HG03135 (cell line): ENCODE results near the gene TRAM2.
"Not testable (repeated sequence)": the region's sequence is repeated elsewhere in the genome, so short reads cannot be mapped to it uniquely, and the experiment has no call there.

Experiments used
- ATAC-seq: cut with Tn5 transposase; IDR thresholded peaks from one replicate; pipeline ENCODE4 v1.9.1; 2021; ENCODE audit warnings: mild to moderate bottlenecking, moderate library complexity; ENCODE audit not compliant: unreplicated experiment

TRAM2 gene

GRCh38 chr6:52497652-52498408, 79.0 kb downstream of the TRAM2 start:
- ATAC-seq, result peak; percentile 86

DNA sequence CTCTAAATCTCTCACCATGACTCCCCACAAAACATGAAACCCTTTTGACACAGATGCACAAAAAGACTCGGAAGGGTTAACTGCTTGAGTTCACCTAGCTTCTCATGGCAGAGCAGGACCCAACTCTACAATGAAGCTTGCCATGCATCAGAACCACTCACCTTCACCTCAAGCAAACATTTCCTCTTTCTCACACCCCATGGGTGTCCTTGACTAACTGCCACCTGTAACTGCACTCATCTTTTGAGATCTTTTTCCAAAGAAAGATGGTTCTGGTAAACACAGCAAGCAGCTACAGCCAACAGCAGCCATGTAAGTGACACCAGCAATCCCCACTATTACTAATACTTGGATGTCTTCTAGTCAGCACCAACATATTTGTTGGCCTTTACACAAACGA, 80.2 kb downstream of the TRAM2 start:
- ATAC-seq, result no peak

GRCh38 chr6:52495922-52496321, 80.9 kb downstream of the TRAM2 start:
- ATAC-seq, result no peak

DNA sequence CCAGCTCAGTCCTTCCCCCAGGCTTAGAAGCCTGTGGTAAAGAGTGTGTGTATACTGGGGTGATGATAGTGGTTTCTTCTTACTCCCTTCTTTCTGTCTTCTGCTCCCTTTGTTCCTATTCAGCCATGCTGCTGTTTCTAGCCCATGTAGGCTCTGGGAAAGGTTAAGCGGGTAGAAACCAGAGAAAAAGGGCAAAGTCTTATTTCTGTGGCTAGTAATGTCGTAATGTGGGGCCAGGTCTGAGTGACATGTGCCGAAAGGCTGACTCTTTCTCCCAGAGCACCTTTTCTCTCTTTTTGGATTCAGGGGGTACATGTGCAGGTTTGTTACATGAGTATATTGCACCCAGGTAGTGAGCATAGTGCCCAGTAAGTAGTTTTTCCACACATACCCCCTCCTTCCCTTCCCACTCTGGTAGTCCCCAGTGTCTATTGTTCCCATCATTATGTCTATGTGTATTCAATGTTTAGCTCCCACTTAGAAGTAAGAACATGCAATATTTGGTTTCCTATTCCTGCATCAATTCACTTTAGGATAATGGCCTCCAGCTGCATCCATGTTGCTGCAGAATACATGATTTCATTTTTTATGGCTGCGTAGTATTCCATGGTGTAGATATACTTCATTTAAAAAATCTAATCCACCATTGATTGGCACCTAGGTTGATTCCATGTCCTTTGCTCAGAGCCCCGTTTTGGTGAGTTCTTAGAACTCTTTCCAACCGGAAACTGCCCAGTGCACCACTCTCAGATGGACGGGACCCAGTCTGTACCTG, 82.4 kb downstream of the TRAM2 start:
- no peak for ATAC-seq

GRCh38 chr6:52493669-52494068, 83.2 kb downstream of the TRAM2 start:
- ATAC-seq, result no peak

GRCh38 chr6:52491203-52492069, 85.4 kb downstream of the TRAM2 start:
- peak; percentile 62 for ATAC-seq

- ATAC-seq, result no peak
These were observed 87.0 kb downstream of the TRAM2 start for GRCh38 chr6:52489881-52490280.

DNA sequence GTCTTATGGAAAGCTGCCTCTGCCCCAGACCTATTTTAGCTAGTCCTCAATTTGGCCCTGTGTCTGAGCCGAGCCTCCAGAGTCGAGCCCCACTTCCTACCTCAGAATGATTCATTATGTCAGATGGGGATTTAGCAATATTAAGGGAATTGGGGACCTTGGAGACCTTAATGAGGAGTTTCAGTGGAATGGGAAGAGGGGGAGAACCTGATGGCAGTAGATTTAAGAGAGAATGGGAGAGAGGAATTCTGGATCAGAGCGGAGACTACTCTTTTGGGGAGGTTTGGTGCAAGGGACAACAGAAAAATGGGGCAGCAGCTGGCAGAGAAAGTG, 93.2 kb downstream of the TRAM2 start:
- ATAC-seq, result no peak

DNA sequence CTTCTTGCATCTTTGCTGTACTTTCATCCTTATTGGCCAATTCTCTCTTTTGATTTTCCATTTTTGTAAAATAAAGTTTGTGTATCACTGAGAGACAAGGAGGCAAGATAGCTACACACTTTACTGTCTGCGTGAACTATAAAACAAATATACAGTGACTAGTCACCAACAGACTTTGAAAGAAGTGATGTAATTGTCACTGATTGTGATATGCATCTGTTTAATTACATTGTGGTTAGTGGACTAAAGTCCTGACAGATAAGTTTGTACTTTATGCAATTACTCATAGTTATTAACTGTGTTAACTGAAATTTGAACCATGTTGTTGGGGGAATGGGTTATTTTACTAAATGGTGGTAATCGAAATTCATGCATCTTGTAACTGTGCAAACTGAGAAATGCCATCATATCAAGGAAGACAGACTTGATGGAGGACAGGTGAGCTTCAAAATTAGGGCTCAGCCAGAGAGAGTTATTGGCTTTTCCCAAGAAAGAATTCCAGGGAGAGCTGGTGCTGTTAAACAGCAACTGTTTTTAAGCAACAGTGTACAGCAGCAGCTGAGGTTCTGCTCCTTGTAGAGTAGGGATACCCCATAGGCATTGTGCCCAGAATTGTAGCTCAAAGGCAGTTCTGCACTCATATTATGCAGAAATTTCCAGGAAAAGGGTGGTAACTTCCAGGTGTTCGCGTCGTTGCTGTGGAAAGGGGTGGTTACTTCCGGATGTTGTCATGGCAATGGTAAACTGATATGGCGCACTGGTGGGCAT, 93.8 kb downstream of the TRAM2 start:
- ATAC-seq, result no peak

- ATAC-seq, result no peak
These were observed 101.6 kb downstream of the TRAM2 start for GRCh38 chr6:52475307-52475706.

DNA sequence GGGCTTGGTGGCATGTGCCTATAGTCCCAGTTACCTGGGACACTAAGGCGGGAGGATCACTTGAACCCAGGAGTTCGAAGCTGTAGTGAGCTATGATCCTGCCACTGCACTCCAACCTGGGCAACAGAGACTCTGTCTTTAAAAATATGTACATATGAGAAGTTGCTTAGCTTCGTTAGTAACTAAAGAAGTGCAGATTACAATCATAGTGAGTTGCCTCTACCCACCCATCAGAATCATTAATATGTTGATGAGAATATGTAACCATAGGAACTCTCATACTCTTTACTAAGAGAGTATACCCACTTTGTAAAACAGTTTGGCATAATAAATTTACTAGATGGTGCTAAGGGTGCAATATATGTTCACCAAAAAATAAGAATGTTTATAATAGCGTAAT, 102.7 kb downstream of the TRAM2 start:
- no peak for ATAC-seq

DNA sequence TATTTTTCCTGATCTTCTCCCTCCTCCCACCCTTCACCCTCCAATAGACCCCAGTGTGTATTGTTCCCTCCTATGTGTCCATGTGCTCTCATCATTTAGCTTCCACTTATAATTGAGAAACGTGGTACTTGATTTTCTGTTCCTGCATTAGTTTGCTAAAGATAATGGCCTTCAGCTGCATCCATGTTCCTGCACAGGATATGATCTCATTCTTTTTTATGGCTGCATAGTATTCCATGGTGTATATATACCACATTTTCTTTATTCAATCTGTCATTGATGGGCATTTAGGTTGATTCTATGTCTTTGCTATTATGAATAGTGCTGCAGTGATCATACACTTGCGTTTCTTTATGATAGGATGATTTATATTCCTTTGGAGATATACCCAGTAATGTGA, 115.7 kb downstream of the TRAM2 start:
- ATAC-seq, result not testable (repeated sequence)

DNA sequence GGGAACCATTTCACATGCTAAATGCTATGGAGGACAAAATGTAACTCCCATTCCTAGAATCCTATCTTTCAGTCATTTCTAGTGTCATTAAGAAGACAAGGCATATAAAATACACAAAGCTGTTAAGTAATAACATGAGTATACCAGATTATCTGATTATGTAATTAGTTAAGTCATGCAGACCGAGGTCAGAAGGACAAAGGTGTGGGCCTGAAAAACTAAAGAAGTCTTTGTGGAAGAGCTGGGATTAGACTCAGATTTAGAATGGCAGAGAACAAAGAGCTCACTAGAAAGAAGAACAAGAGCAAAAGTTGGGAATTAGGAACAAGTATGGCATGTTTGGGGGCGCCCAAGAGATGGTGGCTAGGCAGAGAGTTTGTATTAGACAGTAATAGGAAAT, 119.8 kb downstream of the TRAM2 start:
- ATAC-seq, result no peak

- no peak for ATAC-seq
These were observed 122.3 kb downstream of the TRAM2 start for GRCh38 chr6:52454556-52454955.
